Prostate gland (tissue), 2 donors: Measurements from ENCODE around the gene CBFA2T3. TPM values are rescaled to one million over a fixed set of nuclear protein-coding genes. Genes with fewer than 3 reads are reported as not detected.

ENCODE experiments used
- DNase-seq: peaks from one replicate; pipeline ENCODE4 v3.0.0-alpha.2; 2019; ENCODE audit warnings: low spot score
- H3K27ac ChIP-seq, 2 donors: fragments of 200-600 bp; sonication (generic); 2 replicates each; pipeline ENCODE4 v1.5.1; 2017 to 2019
- H3K27me3 ChIP-seq: fragments of 200-600 bp; sonication (generic); replicated peaks from 2 replicates; pipeline ENCODE4 v1.5.1; 2019; ENCODE audit not compliant: insufficient read depth
- H3K36me3 ChIP-seq, 2 donors: fragments of 200-600 bp; sonication (generic); 1 replicate in 1 of 2; 2 replicates in 1 of 2; pipeline versions ENCODE4 v1.5.1 to v1.8.1; 2017 to 2019
- H3K4me1 ChIP-seq: fragments of 200-600 bp; sonication (generic); replicated peaks from 2 replicates; pipeline ENCODE4 v1.5.1; 2019
- H3K4me3 ChIP-seq, 2 donors: fragments of 200-600 bp; sonication (generic); 2 replicates each; pipeline ENCODE4 v1.5.1; 2017 to 2019
- H3K9me3 ChIP-seq: fragments of 200-600 bp; sonication (generic); 2 replicates; pipeline ENCODE4 v1.5.1; 2017
- CTCF ChIP-seq, 4 experiments: fragments of 200-600 bp in 2 of 4; fragments of 450-650 bp in 2 of 4; sonication (generic) in 2 of 4; IDR thresholded peaks; 1 replicate in 3 of 4; 2 replicates in 1 of 4; pipeline ENCODE4 v1.5.1; 2016 to 2019; ENCODE audit warnings: antibody characterized with exemption in 4 of 4, mild to moderate bottlenecking in 2 of 4, moderate library complexity in 2 of 4
- POLR2A ChIP-seq: fragments of 450-650 bp; IDR thresholded peaks from one replicate; pipeline ENCODE4 v1.6.1; 2016; ENCODE audit warnings: antibody characterized with exemption, mild to moderate bottlenecking
- POLR2AphosphoS5 ChIP-seq: sonication (generic); formaldehyde crosslinking; IDR thresholded peaks from one replicate; pipeline ENCODE4 v1.6.1; 2017; ENCODE audit warnings: antibody characterized with exemption
- WGBS: methylation state at CpG from one replicate; pipeline ENCODE4 v1.1.5; 2018; 5-methylcytosine and 5-hydroxymethylcytosine counted together
- intact Hi-C: fragments of 100-400 bp; cut with DNase I; formaldehyde crosslinking; loops from one replicate; pipeline ENCODE4 v1.14.2; 2022
- total RNA-seq, 2 donors: library from RNA; depleted of rRNA; stranded (reverse); fragments of >200 nt; gene quantifications; one replicate each; pipeline ENCODE4 v1.1.0, GENCODE V29; 2016

CBFA2T3 gene
- total RNA-seq, 2 donors from 2014 or later = 4.5 to 8.7 TPM

DNA sequence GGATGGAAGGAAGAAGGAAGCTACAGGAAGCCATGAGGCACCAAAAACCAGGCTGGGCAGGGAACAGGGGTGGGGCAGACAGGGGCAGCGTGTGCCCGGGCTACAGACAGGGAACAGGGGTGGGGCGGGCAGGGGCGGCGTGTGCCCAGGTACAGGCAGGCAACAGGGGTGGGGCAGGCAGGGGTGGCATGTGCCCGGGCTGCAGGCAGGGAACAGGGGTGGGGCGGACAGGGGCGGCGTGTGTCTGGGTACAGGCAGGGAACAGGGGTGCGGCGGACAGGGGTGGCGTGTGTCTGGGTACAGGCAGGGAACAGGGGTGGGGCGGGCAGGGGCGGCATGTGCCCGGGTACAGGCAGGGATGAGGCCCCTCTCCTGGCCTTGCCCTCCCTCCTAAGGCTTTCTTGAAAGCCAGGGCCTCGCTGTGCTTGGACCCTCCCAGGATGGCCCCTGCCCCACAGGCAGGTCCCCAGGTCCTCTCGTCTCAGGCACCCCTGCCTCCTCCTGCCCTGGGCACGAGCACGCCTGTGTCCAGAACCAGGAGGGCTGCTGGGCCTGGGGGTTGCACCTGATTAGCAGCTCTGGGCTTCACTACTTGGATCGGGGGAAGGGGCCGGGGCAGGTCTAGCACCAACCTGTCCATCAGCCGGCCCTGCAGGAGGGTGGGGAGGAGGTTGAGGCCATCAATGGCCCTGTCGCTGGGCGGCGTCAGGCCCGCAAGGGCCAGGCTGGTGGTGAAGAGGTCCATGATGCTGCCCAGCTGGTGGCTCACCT lies 150.8 kb downstream of the CBFA2T3 start:
- Histone ChIP-seq H3K4me3 (no peak overlapping the region), H3K27me3 (no peaks in the 10 kb centered on the region), H3K9me3 (no peaks in the 10 kb centered on the region), H3K4me1 (no peaks in the 10 kb centered on the region), H3K27ac (no peak overlapping the region), H3K36me3 (peaks cover 0 to 7% of the 10 kb centered on the region in 2 donors)
- TF ChIP-seq CTCF (IDR thresholded peaks at IDR 0.05) (no peak), POLR2A (no peak)
- DNase-seq = no peak
- intact Hi-C loops = no loop called here
- 90% methylated on average over 25 of the region's 26 CpGs for WGBS

- no peaks in the 10 kb centered on the region for H3K4me1 ChIP-seq
- WGBS = 93% methylated on average over 12 of the region's 12 CpGs
Observed at GRCh38 chr16:88825146-88825545, 151.9 kb downstream of the CBFA2T3 start.

More at GRCh38 chr16:88825146-88825545, 151.9 kb downstream of the CBFA2T3 start:
- Histone ChIP-seq H3K9me3 (no peaks in the 10 kb centered on the region), H3K27ac (no peak overlapping the region), H3K4me3 (no peak overlapping the region), H3K36me3 (peaks cover 0 to 8% of the 10 kb centered on the region in 2 donors), H3K27me3 (no peaks in the 10 kb centered on the region)
- DNase-seq = no peak
- intact Hi-C loops = no loop called here
- TF ChIP-seq POLR2A = no peak
- TF ChIP-seq POLR2AphosphoS5 = no peak
- no peak for TF ChIP-seq CTCF (IDR thresholded peaks at IDR 0.05)

Other genes starting within 250 kb of the CBFA2T3 start
- 100 to 1,000 TPM; 156 to 202 TPM for gene PIEZO1, start 192.0 kb downstream of the CBFA2T3 start, total RNA-seq
- gene CDT1, start 173.4 kb downstream of the CBFA2T3 start, total RNA-seq = 1 to 10 TPM; 4.3 to 7.6 TPM
- gene APRT, start 165.3 kb downstream of the CBFA2T3 start, total RNA-seq = 100 to 1,000 TPM; 165 to 211 TPM
- gene GALNS, start 120.3 kb downstream of the CBFA2T3 start, total RNA-seq = 10 to 100 TPM; 20.4 to 75.1 TPM
- gene TRAPPC2L, start 120.1 kb downstream of the CBFA2T3 start, total RNA-seq = 10 to 100 TPM; 23.7 to 38.9 TPM
- gene PABPN1L, start 110.5 kb downstream of the CBFA2T3 start, total RNA-seq = 1 to 10 TPM in 1 of 2 donors, not detected in 1; 4.1 TPM
- gene ACSF3, start 116.6 kb upstream of the CBFA2T3 start, total RNA-seq = 10 to 100 TPM; 42.1 to 80.5 TPM
- 1 to 10 TPM in 1 of 2 donors, under 1 TPM in 1; 0.64 to 2.7 TPM for gene CDH15, start 194.5 kb upstream of the CBFA2T3 start, total RNA-seq
- gene SLC22A31, start 223.3 kb upstream of the CBFA2T3 start, total RNA-seq = 1 to 10 TPM in 1 of 2 donors, not detected in 1; 4.6 TPM
- 10 to 100 TPM; 12.9 to 30.2 TPM for gene ZNF778, start 240.5 kb upstream of the CBFA2T3 start, total RNA-seq